Body of pancreas (tissue), 4 donors: Measurements from ENCODE around the gene NIPAL4.

Experiments
- POLR2A ChIP-seq, 3 donors: fragments of 450-650 bp; IDR thresholded peaks; one replicate each; pipeline ENCODE4 v1.6.1; 2016; ENCODE audit warnings: antibody characterized with exemption in 3 of 3, mild to moderate bottlenecking in 2 of 3
- TF ChIP-seq, protein P1 (sequence below), 7 experiments: fragments of 450-650 bp in 4 of 7; fragments of 200-600 bp in 3 of 7; sonication (generic) in 3 of 7; IDR thresholded peaks; one replicate each; pipeline ENCODE4 v1.5.1; 2016 to 2019; ENCODE audit warnings: antibody characterized with exemption in 7 of 7

DNA sequence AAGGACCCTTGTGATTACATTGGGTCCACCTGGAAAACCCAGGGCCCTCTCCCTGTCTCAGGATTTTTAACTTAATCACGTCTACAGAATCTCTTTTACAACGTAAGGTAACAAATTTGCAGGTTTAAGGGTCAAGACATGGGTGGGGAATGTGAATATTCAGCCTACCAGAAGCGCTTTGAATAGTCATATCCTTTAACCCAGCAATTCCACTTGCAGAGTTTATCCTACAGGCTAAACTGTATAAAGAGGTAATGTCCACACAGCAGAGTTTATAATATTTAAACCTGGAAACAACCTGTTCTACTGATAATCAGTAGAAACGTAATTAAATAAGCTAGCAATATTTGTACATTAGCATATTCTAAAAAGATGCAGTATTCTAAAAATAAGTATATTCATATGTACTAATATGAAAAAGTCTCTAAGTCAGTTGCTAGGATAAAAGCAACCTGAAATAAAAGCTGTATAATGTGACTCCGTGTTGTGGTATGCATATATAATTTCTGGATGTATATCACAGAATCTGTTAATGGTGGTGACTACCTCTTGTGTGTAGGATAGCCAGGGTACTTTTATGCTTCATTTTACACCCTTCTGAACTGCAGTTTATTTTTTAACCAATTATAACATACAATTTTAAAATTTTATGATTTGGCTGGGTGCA lies 14.1 kb upstream of the NIPAL4 start:
- TF ChIP-seq, protein P1, sequence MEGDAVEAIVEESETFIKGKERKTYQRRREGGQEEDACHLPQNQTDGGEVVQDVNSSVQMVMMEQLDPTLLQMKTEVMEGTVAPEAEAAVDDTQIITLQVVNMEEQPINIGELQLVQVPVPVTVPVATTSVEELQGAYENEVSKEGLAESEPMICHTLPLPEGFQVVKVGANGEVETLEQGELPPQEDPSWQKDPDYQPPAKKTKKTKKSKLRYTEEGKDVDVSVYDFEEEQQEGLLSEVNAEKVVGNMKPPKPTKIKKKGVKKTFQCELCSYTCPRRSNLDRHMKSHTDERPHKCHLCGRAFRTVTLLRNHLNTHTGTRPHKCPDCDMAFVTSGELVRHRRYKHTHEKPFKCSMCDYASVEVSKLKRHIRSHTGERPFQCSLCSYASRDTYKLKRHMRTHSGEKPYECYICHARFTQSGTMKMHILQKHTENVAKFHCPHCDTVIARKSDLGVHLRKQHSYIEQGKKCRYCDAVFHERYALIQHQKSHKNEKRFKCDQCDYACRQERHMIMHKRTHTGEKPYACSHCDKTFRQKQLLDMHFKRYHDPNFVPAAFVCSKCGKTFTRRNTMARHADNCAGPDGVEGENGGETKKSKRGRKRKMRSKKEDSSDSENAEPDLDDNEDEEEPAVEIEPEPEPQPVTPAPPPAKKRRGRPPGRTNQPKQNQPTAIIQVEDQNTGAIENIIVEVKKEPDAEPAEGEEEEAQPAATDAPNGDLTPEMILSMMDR (IDR thresholded peaks at IDR 0.05): no peak
- TF ChIP-seq POLR2A (IDR thresholded peaks at IDR 0.05): no peak
